ENCODE results near the gene WDR1.

The WDR1 gene

DNA sequence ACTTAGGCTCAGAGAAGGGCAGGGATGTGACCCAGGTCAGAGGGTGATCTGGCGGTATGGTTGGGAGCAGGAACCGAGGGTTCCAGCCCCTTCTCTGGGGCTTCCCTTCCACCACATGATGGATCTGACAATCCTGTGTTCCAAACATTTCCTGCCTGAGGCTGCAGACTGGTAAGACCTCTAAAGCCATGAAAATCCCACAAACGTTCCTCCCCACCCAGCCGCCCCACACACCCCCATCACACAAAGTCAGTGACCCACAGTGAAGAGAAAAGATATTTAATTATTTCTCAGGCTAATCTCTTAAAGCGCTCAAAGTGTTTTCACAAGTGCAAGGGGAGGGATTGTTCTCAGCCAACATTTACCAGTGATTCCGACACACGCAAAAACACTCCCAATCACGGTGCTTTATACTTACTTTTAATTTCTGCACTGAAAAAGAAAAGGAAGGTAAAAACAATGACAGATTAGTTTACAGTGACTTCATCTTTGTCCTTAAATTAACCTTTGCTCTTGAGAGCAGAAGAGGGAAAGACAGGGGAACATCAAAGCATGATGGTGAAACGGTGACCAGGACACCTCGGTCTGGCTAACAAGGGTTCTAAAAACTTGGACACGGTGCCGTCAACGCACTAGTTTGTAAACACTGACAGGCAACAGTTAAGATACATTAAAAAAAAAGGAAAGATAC is 42.4 kb downstream of the WDR1 start:
- no peak for TF ChIP-seq CTCF (conservative IDR thresholded peaks at IDR 0.05; ENCODE audit: low read depth, low read length)
- DNase-seq (ENCODE audit: low read depth): no peak
- H3K4me3 ChIP-seq (ENCODE audit: low read length): no peak overlapping the region

DNA sequence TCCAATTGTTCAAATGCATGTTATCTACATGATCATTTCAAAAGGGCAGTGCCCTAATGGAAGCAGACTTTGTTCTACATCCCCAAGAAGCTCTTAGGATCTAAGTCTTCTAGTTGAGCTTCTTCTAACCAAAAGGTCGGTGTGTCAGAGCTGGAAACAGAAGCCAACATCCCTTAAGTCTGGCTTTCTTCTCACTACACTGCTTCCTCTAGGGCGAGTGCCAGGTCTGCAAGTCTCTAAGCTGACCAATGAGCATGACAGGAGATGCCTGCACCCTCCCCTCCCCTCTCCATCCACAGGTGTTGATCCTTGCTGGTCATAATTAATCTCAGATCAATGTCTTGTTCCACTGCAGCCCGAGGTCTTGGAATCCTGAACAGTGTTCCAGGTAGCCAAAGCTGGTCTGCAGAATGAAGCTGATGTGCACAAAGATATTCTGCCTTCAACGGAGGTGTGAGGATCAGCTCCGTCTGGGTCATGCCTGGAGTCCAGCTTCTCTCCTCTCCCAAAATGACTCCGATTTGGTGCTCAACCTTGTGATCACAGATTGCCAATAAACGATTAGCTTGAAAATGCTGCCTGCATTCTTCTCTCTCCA is 44.1 kb downstream of the WDR1 start:
- no peak for DNase-seq (ENCODE audit: low read depth)
- no peak overlapping the region for H3K4me3 ChIP-seq (ENCODE audit: low read length)
- no peak for TF ChIP-seq CTCF (conservative IDR thresholded peaks at IDR 0.05; ENCODE audit: low read depth, low read length)

DNA sequence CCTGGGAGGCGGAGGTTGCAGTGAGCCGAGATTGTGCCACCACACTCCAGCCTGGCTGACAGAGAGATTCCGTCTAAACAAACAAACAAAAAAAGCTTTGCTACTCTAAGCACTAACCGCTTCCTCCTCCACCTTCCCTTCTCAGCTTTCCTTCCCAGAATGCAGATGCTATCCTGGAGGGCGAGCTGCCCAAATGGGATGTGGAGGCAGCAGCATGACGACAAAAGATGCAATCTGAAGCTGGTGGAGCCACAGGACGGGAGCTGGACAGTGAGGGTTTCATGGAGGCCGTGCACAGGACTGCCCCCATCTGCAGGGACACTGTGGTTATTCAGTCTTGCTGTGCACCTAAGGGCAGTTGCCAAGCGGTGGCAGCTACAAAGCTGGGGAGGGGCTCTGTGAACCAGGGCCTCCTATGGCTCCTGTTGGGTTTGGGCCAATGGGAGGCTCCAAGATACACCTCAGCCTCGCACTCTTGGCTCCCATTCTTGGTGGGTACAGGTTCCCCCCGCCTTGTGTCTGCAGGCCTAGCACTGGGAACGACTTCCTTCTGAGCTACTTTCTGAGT is 47.4 kb downstream of the WDR1 start:
- no peak for DNase-seq (ENCODE audit: low read depth)
- no peak overlapping the region for H3K4me3 ChIP-seq (ENCODE audit: low read length)
- no peak for TF ChIP-seq CTCF (conservative IDR thresholded peaks at IDR 0.05; ENCODE audit: low read depth, low read length)

DNA sequence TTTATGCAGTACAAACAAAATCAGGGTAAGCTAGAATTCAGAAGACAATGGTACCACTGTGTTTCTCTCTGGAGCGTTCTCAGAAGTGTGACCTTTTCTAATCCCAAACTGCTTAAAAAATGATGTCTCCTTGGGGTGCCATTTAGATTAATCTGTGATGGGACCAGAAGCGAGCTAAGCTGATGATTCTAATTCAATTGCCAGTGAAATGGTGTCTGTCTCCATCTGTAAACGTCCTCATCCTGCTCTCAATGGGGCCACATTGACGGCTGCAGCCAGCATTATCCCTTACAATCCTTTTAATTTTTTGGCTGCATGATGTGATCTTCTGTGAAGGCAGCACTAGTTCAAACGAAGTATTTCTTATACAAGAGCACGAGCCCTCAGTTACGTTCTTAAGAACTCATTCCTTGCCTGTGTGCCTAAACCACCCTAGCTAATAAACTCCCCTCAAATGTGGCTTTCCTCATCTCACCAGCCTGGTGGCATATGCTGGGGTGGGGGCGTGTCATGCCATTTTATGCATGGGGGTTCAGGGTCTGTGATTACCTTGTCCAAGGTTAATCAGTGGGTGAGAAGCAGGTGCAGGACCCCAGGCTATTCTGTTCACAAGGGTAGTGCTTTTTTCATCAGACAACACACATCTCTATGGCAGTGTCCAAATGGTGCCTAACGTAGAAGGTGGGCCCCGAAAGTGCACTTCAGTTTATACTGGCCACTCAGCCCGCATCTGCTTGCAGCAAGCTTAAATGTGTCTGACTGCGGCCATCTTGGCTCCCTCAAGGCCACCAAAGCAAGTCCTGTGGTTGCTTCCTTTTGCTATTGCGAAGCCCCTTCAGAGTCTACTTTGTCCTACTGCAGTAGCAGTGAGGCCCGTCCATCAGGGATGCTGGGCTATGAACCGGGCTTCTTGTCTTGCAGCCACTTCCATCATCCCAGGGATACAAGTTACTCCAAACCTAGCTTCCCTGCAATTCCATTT is 49.6 kb downstream of the WDR1 start:
- DNase-seq (ENCODE audit: low read depth): no peak
- no peak for TF ChIP-seq CTCF (conservative IDR thresholded peaks at IDR 0.05; ENCODE audit: low read depth, low read length)

GRCh38 chr4:10066206-10066605 is 50.4 kb downstream of the WDR1 start:
- TF ChIP-seq CTCF (conservative IDR thresholded peaks at IDR 0.05; ENCODE audit: low read depth, low read length): no peak
- no peak overlapping the region for H3K4me3 ChIP-seq (ENCODE audit: low read length)
- no peak for DNase-seq (ENCODE audit: low read depth)

More for the DNA sequence above, 49.6 kb downstream of the WDR1 start:
- H3K4me3 ChIP-seq (ENCODE audit: low read length): no peak overlapping the region

DNA sequence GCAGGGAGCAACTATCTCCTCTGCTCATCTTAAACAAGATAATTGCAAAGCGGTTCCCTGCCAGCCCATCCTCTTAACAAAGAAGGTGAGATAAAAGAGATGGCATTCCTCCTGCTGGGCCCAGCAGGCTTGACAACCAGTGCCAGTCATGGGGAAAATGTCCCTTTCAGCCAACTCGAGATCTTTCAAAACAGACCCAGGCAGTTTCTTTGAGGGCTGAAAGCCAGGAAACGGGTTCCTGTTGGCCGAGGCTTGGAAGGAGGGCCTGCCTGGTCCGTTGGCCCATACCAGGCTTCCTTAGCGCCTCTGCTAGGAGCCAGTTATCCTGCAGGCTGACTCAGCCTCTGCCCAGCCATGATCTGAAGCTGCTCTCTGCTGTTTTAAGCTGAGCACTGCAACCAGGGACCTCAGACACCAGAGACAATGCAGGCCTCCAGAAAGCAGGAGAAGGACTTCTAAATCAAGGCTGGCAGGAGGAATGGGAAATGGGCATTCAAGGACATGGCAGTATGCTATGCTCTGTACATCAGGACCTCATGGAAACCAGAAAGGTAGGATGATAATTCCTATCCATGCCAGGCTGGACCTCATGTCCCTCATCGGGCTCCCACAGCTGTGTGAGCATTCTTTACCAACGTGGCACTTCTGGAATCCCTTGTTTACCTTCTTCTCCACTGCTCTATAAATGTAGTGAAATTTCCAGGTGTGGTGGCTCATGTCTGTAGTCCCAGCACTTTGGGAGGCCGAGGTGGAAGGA is 52.9 kb downstream of the WDR1 start:
- peak; percentile 81 for TF ChIP-seq CTCF (conservative IDR thresholded peaks at IDR 0.05; ENCODE audit: low read depth, low read length)
- peak; percentile 37 for DNase-seq (ENCODE audit: low read depth)
- no peak overlapping the region for H3K4me3 ChIP-seq (ENCODE audit: low read length)
